ENCODE results near the gene PPP4R3A.
"Not testable (repeated sequence)": the region's sequence is repeated elsewhere in the genome, so short reads cannot be mapped to it uniquely, and the experiment has no call there.

Gene PPP4R3A

GRCh38 chr14:91510171-91511042, at the start of gene PPP4R3A:
Gene PPP4R3A (minus strand): TSS chr14:91510310. CDS start chr14:91509647, 663 bp downstream.
- DNase-seq (ENCODE audit: low read depth) = peak; percentile 94

- DNase-seq (ENCODE audit: low read depth) = no peak
These were observed 45.4 kb upstream of the PPP4R3A start for GRCh38 chr14:91555531-91555930.

GRCh38 chr14:91554535-91555332, 44.6 kb upstream of the PPP4R3A start:
- DNase-seq (ENCODE audit: low read depth) = no peak

- DNase-seq (ENCODE audit: low read depth) = no peak
These were observed 38.0 kb upstream of the PPP4R3A start for GRCh38 chr14:91548108-91548507.

- DNase-seq (ENCODE audit: low read depth) = no peak
These were observed 36.0 kb upstream of the PPP4R3A start for GRCh38 chr14:91545946-91546716.

GRCh38 chr14:91545204-91545603, 35.1 kb upstream of the PPP4R3A start:
- DNase-seq (ENCODE audit: low read depth) = no peak

- no peak for DNase-seq (ENCODE audit: low read depth)
These were observed 26.2 kb upstream of the PPP4R3A start for GRCh38 chr14:91536327-91536726.

GRCh38 chr14:91534059-91534458, 23.9 kb upstream of the PPP4R3A start:
- not testable (repeated sequence) for DNase-seq (ENCODE audit: low read depth)

GRCh38 chr14:91533623-91534022, 23.5 kb upstream of the PPP4R3A start:
- no peak for DNase-seq (ENCODE audit: low read depth)

- DNase-seq (ENCODE audit: low read depth) = no peak
These were observed 13.9 kb upstream of the PPP4R3A start for GRCh38 chr14:91523972-91524371.

- DNase-seq (ENCODE audit: low read depth) = no peak
These were observed 11.0 kb upstream of the PPP4R3A start for GRCh38 chr14:91521061-91521640.

- DNase-seq (ENCODE audit: low read depth) = no peak
These were observed 10.0 kb upstream of the PPP4R3A start for GRCh38 chr14:91520138-91520537.

GRCh38 chr14:91519239-91520036, 9.3 kb upstream of the PPP4R3A start:
- DNase-seq (ENCODE audit: low read depth) = no peak

- no peak for DNase-seq (ENCODE audit: low read depth)
These were observed 6.7 kb upstream of the PPP4R3A start for GRCh38 chr14:91516663-91517388.

GRCh38 chr14:91515979-91516378, 5.9 kb upstream of the PPP4R3A start:
- DNase-seq (ENCODE audit: low read depth) = no peak

- DNase-seq (ENCODE audit: low read depth) = no peak
These were observed 903 bp upstream of the PPP4R3A start for GRCh38 chr14:91511043-91511383.

- DNase-seq (ENCODE audit: low read depth) = no peak
These were observed 286 bp downstream of the PPP4R3A start for GRCh38 chr14:91509878-91510170.

- DNase-seq (ENCODE audit: low read depth) = no peak
These were observed 830 bp downstream of the PPP4R3A start for GRCh38 chr14:91509083-91509877.

- DNase-seq (ENCODE audit: low read depth) = no peak
These were observed 2.0 kb downstream of the PPP4R3A start for GRCh38 chr14:91508105-91508504.

GRCh38 chr14:91506226-91506625, 3.9 kb downstream of the PPP4R3A start:
- DNase-seq (ENCODE audit: low read depth) = no peak

Measured in fibroblast of the conjunctiva (primary cell).